H9 (cell line): ENCODE measurements around the gene FAM163B. TPM values are rescaled to one million over a fixed set of nuclear protein-coding genes. Genes with fewer than 3 reads are reported as not detected.

ENCODE experiments used
- DNase-seq: peaks from one replicate; pipeline ENCODE4 v3.0.0-alpha.2; 2017
- H2AFZ ChIP-seq: one replicate; pipeline ENCODE4 v1.6.1; 2013; ENCODE audit warnings: mild to moderate bottlenecking, low read length, control low read depth, moderate library complexity
- H2AK5ac ChIP-seq: 2 replicates; pipeline ENCODE4 v1.6.1; 2013; ENCODE audit warnings: low read length, control low read depth, mixed read lengths; ENCODE audit not compliant: insufficient read length
- H2BK120ac ChIP-seq: one replicate; pipeline ENCODE4 v1.6.1; 2013; ENCODE audit warnings: low read depth, mild to moderate bottlenecking, low read length, control low read depth, inconsistent platforms; ENCODE audit not compliant: poor library complexity, severe bottlenecking
- H2BK12ac ChIP-seq: 2 replicates; pipeline ENCODE4 v1.6.1; 2013; ENCODE audit warnings: low read length, control low read depth, mixed read lengths, low read depth; ENCODE audit not compliant: insufficient read length
- H2BK15ac ChIP-seq: 2 replicates; pipeline ENCODE4 v1.6.1; 2013; ENCODE audit warnings: low read depth, low read length, control low read depth
- H2BK20ac ChIP-seq: one replicate; pipeline ENCODE4 v1.6.1; 2013; ENCODE audit warnings: low read depth, mild to moderate bottlenecking, low read length, control low read depth, inconsistent platforms; ENCODE audit not compliant: poor library complexity, severe bottlenecking
- H2BK5ac ChIP-seq: 2 replicates; pipeline ENCODE4 v1.6.1; 2013; ENCODE audit warnings: low read length, control low read depth, mixed read lengths; ENCODE audit not compliant: insufficient read length
- H3K14ac ChIP-seq: 2 replicates; pipeline ENCODE4 v1.6.1; 2013; ENCODE audit warnings: low read length, control low read depth; ENCODE audit not compliant: insufficient read depth
- H3K18ac ChIP-seq: 2 replicates; pipeline ENCODE4 v1.6.1; 2013; ENCODE audit warnings: low read depth, mild to moderate bottlenecking, mixed read lengths, low read length, control low read depth; ENCODE audit not compliant: insufficient read length
- H3K23ac ChIP-seq: 2 replicates; pipeline ENCODE4 v1.6.1; 2013; ENCODE audit warnings: low read length, control low read depth, mixed read lengths, low read depth; ENCODE audit not compliant: insufficient read length
- H3K23me2 ChIP-seq: 2 replicates; pipeline ENCODE4 v1.6.1; 2013; ENCODE audit warnings: low read depth, mild to moderate bottlenecking, mixed read lengths, low read length, control low read depth; ENCODE audit not compliant: insufficient read length, poor library complexity, severe bottlenecking
- H3K27ac ChIP-seq: 2 replicates; pipeline ENCODE4 v1.5.1; 2013; ENCODE audit warnings: low read length, control low read depth, mixed read lengths, low read depth; ENCODE audit not compliant: insufficient read length
- H3K27me3 ChIP-seq: 2 replicates; pipeline ENCODE4 v1.6.1; 2013; ENCODE audit warnings: low read length, control low read depth, inconsistent platforms; ENCODE audit not compliant: insufficient read depth
- H3K4ac ChIP-seq: 2 replicates; pipeline ENCODE4 v1.6.1; 2013; ENCODE audit warnings: low read depth, mild to moderate bottlenecking, control low read depth, inconsistent platforms, low read length, moderate library complexity
- H3K4me1 ChIP-seq: 2 replicates; pipeline ENCODE4 v1.6.1; 2013; ENCODE audit warnings: low read length, control low read depth, inconsistent platforms; ENCODE audit not compliant: insufficient read depth
- H3K4me2 ChIP-seq: 2 replicates; pipeline ENCODE4 v1.6.1; 2013; ENCODE audit warnings: low read length, control low read depth, mixed read lengths; ENCODE audit not compliant: insufficient read length, insufficient read depth
- H3K56ac ChIP-seq: 2 replicates; pipeline ENCODE4 v1.6.1; 2013; ENCODE audit warnings: low read depth, mild to moderate bottlenecking, mixed read lengths, low read length, control low read depth; ENCODE audit not compliant: insufficient read length
- H3K79me1 ChIP-seq: 2 replicates; pipeline ENCODE4 v1.6.1; 2013; ENCODE audit warnings: low read depth, mild to moderate bottlenecking, moderate library complexity, low read length, control low read depth, inconsistent platforms; ENCODE audit not compliant: insufficient read depth, poor library complexity, severe bottlenecking
- H3K79me2 ChIP-seq: 2 replicates; pipeline ENCODE4 v1.6.1; 2013; ENCODE audit warnings: low read length, control low read depth, inconsistent platforms; ENCODE audit not compliant: insufficient read depth
- H3K9ac ChIP-seq: 2 replicates; pipeline ENCODE4 v1.6.1; 2013; ENCODE audit warnings: low read length, control low read depth, mixed read lengths; ENCODE audit not compliant: insufficient read length; ENCODE audit errors: extremely low read depth
- H3K9me3 ChIP-seq: one replicate; pipeline ENCODE4 v1.6.1; 2013; ENCODE audit warnings: low read depth, low read length, inconsistent platforms; ENCODE audit not compliant: control insufficient read depth
- H3T11ph ChIP-seq: one replicate; pipeline ENCODE4 v1.6.1; 2013; ENCODE audit warnings: mild to moderate bottlenecking, low read length, control low read depth, inconsistent platforms
- H4K20me1 ChIP-seq: one replicate; pipeline ENCODE4 v1.6.1; 2013; ENCODE audit not compliant: control insufficient read depth, insufficient read length, insufficient read depth
- H4K5ac ChIP-seq: 2 replicates; pipeline ENCODE4 v1.6.1; 2013; ENCODE audit warnings: low read depth, mild to moderate bottlenecking, mixed read lengths, low read length, control low read depth; ENCODE audit not compliant: insufficient read length
- H4K8ac ChIP-seq: replicated peaks from 2 replicates; pipeline ENCODE4 v1.6.1; 2013; ENCODE audit warnings: low read length, control low read depth, mixed read lengths, low read depth; ENCODE audit not compliant: insufficient read length
- H4K91ac ChIP-seq: 2 replicates; pipeline ENCODE4 v1.6.1; 2013; ENCODE audit warnings: low read depth, mild to moderate bottlenecking, moderate library complexity, mixed read lengths, low read length, control low read depth; ENCODE audit not compliant: insufficient read length
- H3K27ac Mint-ChIP-seq, 3 experiments: 2 replicates in 2 of 3; 3 replicates in 1 of 3; pipeline ENCODE4 v1.8.0; 2020 to 2021; ENCODE audit warnings: mixed read lengths in 3 of 3, mild to moderate bottlenecking in 1 of 3, moderate library complexity in 1 of 3
- H3K27me3 Mint-ChIP-seq: 2 replicates; pipeline ENCODE4 v1.8.0; 2021; ENCODE audit warnings: low read depth, mild to moderate bottlenecking, moderate library complexity, mixed read lengths
- H3K36me3 Mint-ChIP-seq, 3 experiments: 2 replicates in 2 of 3; 3 replicates in 1 of 3; pipeline ENCODE4 v1.8.0; 2020 to 2021; ENCODE audit warnings: low read depth in 3 of 3, mixed read lengths in 3 of 3; ENCODE audit not compliant: insufficient read depth in 1 of 3
- H3K4me1 Mint-ChIP-seq, 2 experiments: 2 replicates each; pipeline ENCODE4 v1.8.0; 2020; ENCODE audit warnings: mixed read lengths in 2 of 2
- H3K4me3 Mint-ChIP-seq, 2 experiments: 2 replicates in 1 of 2; 3 replicates in 1 of 2; pipeline ENCODE4 v1.8.0; 2020 to 2021; ENCODE audit warnings: mild to moderate bottlenecking in 2 of 2, mixed read lengths in 2 of 2, moderate library complexity in 1 of 2
- H3K9me3 Mint-ChIP-seq, 2 experiments: 2 replicates in 1 of 2; 3 replicates in 1 of 2; pipeline ENCODE4 v1.8.0; 2020; ENCODE audit warnings: mild to moderate bottlenecking in 2 of 2, mixed read lengths in 2 of 2, moderate library complexity in 1 of 2
- whole genome bisulfite sequencing: extraction: QIAGEN DNeasy Blood & Tissue Kit; methylation state at CpG from one replicate; pipeline ENCODE4 v1.1.7; 2013; ENCODE audit warnings: missing lambda C conversion rate, low lambda C conversion rate, mixed read lengths; ENCODE audit not compliant: insufficient read length; ENCODE audit errors: extremely low coverage; 5-methylcytosine and 5-hydroxymethylcytosine counted together
- total RNA-seq: library from RNA; stranded (reverse); gene quantifications from 2 replicates; pipeline ENCODE4 v1.2.1, GENCODE V29; 2021
- TF ChIP-seq, protein P1 (sequence below): fragments of 200-600 bp; sonication (generic); conservative IDR thresholded peaks from 3 replicates; pipeline ENCODE4 v1.8.0; 2021; ENCODE audit warnings: antibody characterized with exemption, mild to moderate bottlenecking

The FAM163B gene
- total RNA-seq, 1 experiment from 2014 or later = 0.39 TPM

DNA sequence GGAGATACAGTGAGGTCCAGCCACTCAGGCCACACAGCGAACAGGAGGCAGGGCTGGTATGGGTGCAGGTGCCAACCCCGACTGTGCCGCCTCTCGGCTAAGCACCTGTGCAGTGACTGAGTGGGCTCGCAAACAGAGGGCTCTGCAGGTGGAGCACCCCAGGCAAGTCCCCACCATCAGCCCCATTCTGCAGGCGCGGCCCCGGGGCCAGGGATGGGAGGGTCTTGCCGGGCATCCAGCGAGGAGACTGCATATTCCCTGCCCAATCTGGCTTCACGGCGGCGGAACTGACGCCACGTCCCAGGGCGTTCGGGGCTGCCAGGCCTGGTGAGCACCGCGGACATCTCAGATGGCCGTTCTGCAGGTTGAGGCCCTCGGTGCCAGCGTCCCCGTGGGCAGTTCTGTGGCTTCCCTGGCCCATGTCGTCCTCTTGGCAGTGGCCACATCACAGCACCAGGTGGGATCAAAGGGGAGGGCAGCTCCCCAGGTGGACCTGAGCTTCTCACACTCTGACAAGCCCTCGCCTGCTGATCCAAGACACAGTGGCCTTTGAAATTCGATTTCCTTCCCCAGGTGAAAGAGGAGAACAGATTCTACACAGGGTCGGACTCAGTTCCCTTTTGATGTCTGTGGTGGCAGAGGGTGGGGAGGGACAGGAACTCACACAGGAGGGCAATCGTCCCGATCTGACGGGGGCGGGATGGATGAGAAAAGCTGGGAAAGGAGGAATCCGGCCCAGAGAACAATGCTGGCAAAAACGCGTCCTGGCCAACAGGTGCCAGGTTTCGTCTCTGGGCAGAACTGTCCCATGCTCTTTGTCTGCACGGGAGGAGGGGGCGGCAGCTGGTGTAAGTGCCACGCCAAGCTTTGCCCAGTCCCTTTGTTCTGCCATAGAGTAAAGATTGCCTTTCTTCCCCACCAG, 45.8 kb upstream of the FAM163B start:
- Histone ChIP-seq H3K79me1 (no peaks in the 10 kb centered on the region), H4K20me1 (no peaks in the 10 kb centered on the region), H3K9me3 (no peaks in the 10 kb centered on the region), H3K18ac (no peak overlapping the region), H3K23ac (no peak overlapping the region), H2AFZ (no peak overlapping the region), H3K14ac (no peak overlapping the region; the same call in 1 of the 2 replicates), H3K79me2 (no peaks in the 10 kb centered on the region), H2AK5ac (no peak overlapping the region), H3K4ac (no peak overlapping the region), H2BK12ac (no peak overlapping the region), H3K4me1 (no peaks in the 10 kb centered on the region; the same call in 1 of the 2 replicates), H2BK15ac (no peak overlapping the region), H4K8ac (no peak overlapping the region), H2BK20ac (no peak overlapping the region), H3K56ac (no peak overlapping the region), H3K4me2 (no peak overlapping the region), H4K5ac (no peak overlapping the region), H2BK5ac (no peak overlapping the region), H2BK120ac (no peak overlapping the region), H4K91ac (no peak overlapping the region), H3K23me2 (no peaks in the 10 kb centered on the region), H3K9ac (no peak overlapping the region), H3K27me3 (no peaks in the 10 kb centered on the region), H3T11ph (no peak overlapping the region), H3K27ac (no peak overlapping the region)
- H3K9me3 Mint-ChIP-seq = no peaks in the 10 kb centered on the region
- H3K27me3 Mint-ChIP-seq = peaks cover 78% of the 10 kb centered on the region
- peaks cover 15 to 46% of the 10 kb centered on the region in 2 experiments for H3K4me1 Mint-ChIP-seq
- WGBS = no CpG with 5 or more reads among the region's 38 CpGs
- TF ChIP-seq, protein P1, sequence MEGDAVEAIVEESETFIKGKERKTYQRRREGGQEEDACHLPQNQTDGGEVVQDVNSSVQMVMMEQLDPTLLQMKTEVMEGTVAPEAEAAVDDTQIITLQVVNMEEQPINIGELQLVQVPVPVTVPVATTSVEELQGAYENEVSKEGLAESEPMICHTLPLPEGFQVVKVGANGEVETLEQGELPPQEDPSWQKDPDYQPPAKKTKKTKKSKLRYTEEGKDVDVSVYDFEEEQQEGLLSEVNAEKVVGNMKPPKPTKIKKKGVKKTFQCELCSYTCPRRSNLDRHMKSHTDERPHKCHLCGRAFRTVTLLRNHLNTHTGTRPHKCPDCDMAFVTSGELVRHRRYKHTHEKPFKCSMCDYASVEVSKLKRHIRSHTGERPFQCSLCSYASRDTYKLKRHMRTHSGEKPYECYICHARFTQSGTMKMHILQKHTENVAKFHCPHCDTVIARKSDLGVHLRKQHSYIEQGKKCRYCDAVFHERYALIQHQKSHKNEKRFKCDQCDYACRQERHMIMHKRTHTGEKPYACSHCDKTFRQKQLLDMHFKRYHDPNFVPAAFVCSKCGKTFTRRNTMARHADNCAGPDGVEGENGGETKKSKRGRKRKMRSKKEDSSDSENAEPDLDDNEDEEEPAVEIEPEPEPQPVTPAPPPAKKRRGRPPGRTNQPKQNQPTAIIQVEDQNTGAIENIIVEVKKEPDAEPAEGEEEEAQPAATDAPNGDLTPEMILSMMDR = no peak
- H3K27ac Mint-ChIP-seq = no peak overlapping the region
- no peak for DNase-seq
- H3K4me3 Mint-ChIP-seq = no peak overlapping the region
- H3K36me3 Mint-ChIP-seq = no peaks in the 10 kb centered on the region; a peak in 1 of 7 replicates
